Esophagus squamous epithelium (tissue), 5 donors: ENCODE measurements around the gene CD209. TPM values are rescaled to one million over a fixed set of nuclear protein-coding genes. Genes with fewer than 3 reads are reported as not detected.

Experiments used
- DNase-seq: peaks from one replicate; lab custom pipeline; 2025; lab: John Stamatoyannopoulos, UW
- H3K27ac ChIP-seq, 4 donors: fragments of 200-600 bp; sonication (generic); one replicate each; pipeline ENCODE4 v1.5.1; 2016 to 2019; ENCODE audit warnings: mild to moderate bottlenecking in 1 of 4
- H3K27me3 ChIP-seq, 4 donors: fragments of 200-600 bp; sonication (generic); 1 replicate in 3 of 4; 2 replicates in 1 of 4; pipeline versions ENCODE4 v1.5.1 to v1.6.0; 2017 to 2021; ENCODE audit warnings: antibody characterized with exemption in 1 of 4
- H3K36me3 ChIP-seq, 3 donors: fragments of 200-600 bp; sonication (generic); one replicate each; pipeline ENCODE4 v1.5.1; 2016 to 2019
- H3K4me1 ChIP-seq, 3 donors: fragments of 200-600 bp; sonication (generic); one replicate each; pipeline ENCODE4 v1.5.1; 2017 to 2019
- H3K4me3 ChIP-seq, 4 donors: fragments of 200-600 bp; sonication (generic); 1 replicate in 3 of 4; 2 replicates in 1 of 4; pipeline ENCODE4 v1.5.1; 2016 to 2019; ENCODE audit warnings: mild to moderate bottlenecking in 2 of 4, moderate library complexity in 1 of 4
- H3K9me3 ChIP-seq, 3 donors: fragments of 200-600 bp; sonication (generic); one replicate each; pipeline ENCODE4 v1.5.1; 2016 to 2019
- CTCF ChIP-seq, 6 experiments: fragments of 450-650 bp in 4 of 6; fragments of 200-600 bp in 2 of 6; sonication (generic) in 2 of 6; IDR thresholded peaks; one replicate each; pipeline ENCODE4 v1.5.1; 2016 to 2019; ENCODE audit warnings: antibody characterized with exemption in 6 of 6, mild to moderate bottlenecking in 4 of 6, moderate library complexity in 4 of 6
- POLR2A ChIP-seq, 4 donors: fragments of 450-650 bp; IDR thresholded peaks; one replicate each; pipeline ENCODE4 v1.6.1; 2017; ENCODE audit warnings: antibody characterized with exemption in 4 of 4, mild to moderate bottlenecking in 4 of 4, moderate library complexity in 3 of 4
- WGBS, 2 donors: methylation state at CpG; one replicate each; pipeline ENCODE4 v1.1.5; 2018; 5-methylcytosine and 5-hydroxymethylcytosine counted together
- intact Hi-C: fragments of 100-400 bp; cut with DNase I; formaldehyde crosslinking; loops from one replicate; pipeline ENCODE4 v1.15.0; 2022
- total RNA-seq, 4 donors: library from RNA; depleted of rRNA; stranded (reverse); fragments of >200 nt; gene quantifications; one replicate each; pipeline ENCODE4 v1.1.0, GENCODE V29; 2016
- donor health status: DM: yes; HTN: yes; CAD: no.

The CD209 gene
- total RNA-seq, 4 donors from 2014 or later, result 0.40 to 4.9 (median 4.0) TPM; not detected in 1

- Histone ChIP-seq H3K4me1 (no peaks in the 10 kb centered on the region), H3K9me3 (peaks cover 0 to 9% (median 0%) of the 10 kb centered on the region in 3 donors), H3K4me3 (no peak overlapping the region), H3K27me3 (peaks cover 0 to 56% (median 0%) of the 10 kb centered on the region in 4 donors), H3K27ac (no peak overlapping the region), H3K36me3 (no peaks in the 10 kb centered on the region)
- WGBS, 2 donors, result 77 to 78% methylated on average over 4 of the region's 6 CpGs
- no peak for DNase-seq
- intact Hi-C loops, result no loop called here
- no peak for TF ChIP-seq CTCF (IDR thresholded peaks at IDR 0.05)
- no peak for TF ChIP-seq POLR2A (IDR thresholded peaks at IDR 0.05)
Observed at GRCh38 chr19:7720351-7720750, 27.0 kb downstream of the CD209 start.

GRCh38 chr19:7718668-7719067, 28.7 kb downstream of the CD209 start:
- no peaks in the 10 kb centered on the region for H3K36me3 ChIP-seq
- H3K9me3 ChIP-seq, result peaks cover 0 to 9% (median 0%) of the 10 kb centered on the region in 3 donors
- no peak for DNase-seq
- peaks cover 0 to 39% (median 0%) of the 10 kb centered on the region in 4 donors for H3K27me3 ChIP-seq
- WGBS, 2 donors, result 50 to 54% methylated on average over 7 to 8 of the region's 8 CpGs
- H3K27ac ChIP-seq, result no peak overlapping the region
- H3K4me3 ChIP-seq, result no peak overlapping the region
- H3K4me1 ChIP-seq, result no peaks in the 10 kb centered on the region
- intact Hi-C loops, result no loop called here
- TF ChIP-seq POLR2A (IDR thresholded peaks at IDR 0.05), result no peak
- TF ChIP-seq CTCF (IDR thresholded peaks at IDR 0.05), result no peak

- no peak for DNase-seq
- TF ChIP-seq POLR2A (IDR thresholded peaks at IDR 0.05) (no peak), CTCF (IDR thresholded peaks at IDR 0.05) (no peak)
- intact Hi-C loops, result no loop called here
- no peak overlapping the region for H3K27ac ChIP-seq
- H3K9me3 ChIP-seq, result peaks cover 0 to 9% (median 0%) of the 10 kb centered on the region in 3 donors
- no peak overlapping the region for H3K4me3 ChIP-seq
- no peaks in the 10 kb centered on the region for H3K4me1 ChIP-seq
- H3K27me3 ChIP-seq, result peaks cover 0 to 20% (median 0%) of the 10 kb centered on the region in 4 donors
- no peaks in the 10 kb centered on the region for H3K36me3 ChIP-seq
- whole genome bisulfite sequencing, 2 donors, result 90% methylated on average over 1 of the region's 1 CpG; no CpG with 5 or more reads in 1 of the 2 donors
Observed at GRCh38 chr19:7716762-7717161, 30.6 kb downstream of the CD209 start.

GRCh38 chr19:7715671-7716070, 31.7 kb downstream of the CD209 start:
- H3K4me3 ChIP-seq, result no peak overlapping the region
- no peaks in the 10 kb centered on the region for H3K36me3 ChIP-seq
- DNase-seq, result no peak
- WGBS, 2 donors, result 47 to 64% methylated on average over 1 of the region's 1 CpG
- no peak overlapping the region for H3K27ac ChIP-seq
- H3K9me3 ChIP-seq, result peaks cover 0 to 9% (median 0%) of the 10 kb centered on the region in 3 donors
- H3K4me1 ChIP-seq, result no peaks in the 10 kb centered on the region
- no peak for TF ChIP-seq CTCF (IDR thresholded peaks at IDR 0.05)
- TF ChIP-seq POLR2A (IDR thresholded peaks at IDR 0.05), result no peak
- intact Hi-C loops, result no loop called here
- H3K27me3 ChIP-seq, result peaks cover 0 to 19% (median 0%) of the 10 kb centered on the region in 4 donors

GRCh38 chr19:7710616-7711015, 36.7 kb downstream of the CD209 start:
- no peak for DNase-seq
- Histone ChIP-seq H3K27me3 (peaks cover 0 to 13% (median 0%) of the 10 kb centered on the region in 4 donors), H3K27ac (no peak overlapping the region), H3K4me3 (no peak overlapping the region), H3K4me1 (no peaks in the 10 kb centered on the region), H3K36me3 (no peaks in the 10 kb centered on the region), H3K9me3 (no peaks in the 10 kb centered on the region)
- TF ChIP-seq POLR2A (IDR thresholded peaks at IDR 0.05), result no peak
- no peak for TF ChIP-seq CTCF (IDR thresholded peaks at IDR 0.05)
- WGBS, 2 donors, result 74 to 86% methylated on average over 5 of the region's 5 CpGs
- intact Hi-C loops, result no loop called here
